ENCODE results near the gene CYP24A1. TPM values are rescaled to one million over a fixed set of nuclear protein-coding genes. Genes with fewer than 3 reads are reported as not detected.

Gene CYP24A1
- total RNA-seq (2016; rRNA removed; fragmentation: Illumina TruSeq; extraction: Trizol) (6.9 and 9.4 TPM in 2 replicates), polyA plus RNA-seq (2011; rRNA removed) (23.7 and 32.7 TPM in 2 replicates), polyA minus RNA-seq (2011; rRNA and poly(A)+ RNA removed; ENCODE audit: low replicate concordance) (40.3 TPM in 1 of 2 replicates, not detected in the other), Bru-seq, nascent RNA (percentile 67 among the genes with signal in this experiment), BruChase-seq, experiment 1, labeled RNA remaining after a 6-hour chase (percentile 67 among the genes with signal in this experiment), BruChase-seq, experiment 2, labeled RNA remaining after a 2-hour chase (percentile 64 among the genes with signal in this experiment)
- total RNA-seq (2016; cell fraction: cytosol; rRNA removed; fragmentation: Illumina TruSeq; extraction: Trizol; ENCODE audit: low read depth) = 67.3 and 73.1 TPM in 2 replicates
- 6.1 and 9.5 TPM in 2 replicates for total RNA-seq (2016; cell fraction: insoluble cytoplasmic fraction; rRNA removed; fragmentation: Illumina TruSeq; extraction: Trizol)
- 33.5 and 36.3 TPM in 2 replicates for total RNA-seq (2016; cell fraction: membrane; rRNA removed; fragmentation: Illumina TruSeq; extraction: Trizol)
- total RNA-seq (2016; cell fraction: nucleus; rRNA removed; fragmentation: Illumina TruSeq; extraction: Trizol) = 7.8 and 8.5 TPM in 2 replicates
- 15.3 and 17.1 TPM in 2 replicates for polyA plus RNA-seq (2011; cell fraction: cytosol; rRNA removed)
- polyA plus RNA-seq (2011; cell fraction: nucleus; rRNA removed) = 38.3 and 55.7 TPM in 2 replicates
- 1.8 and 6.1 TPM in 2 replicates for polyA plus RNA-seq (2012)
- polyA plus RNA-seq (2016; cell fraction: cytosol; fragmentation: Illumina TruSeq; extraction: Trizol; ENCODE audit: low read depth) = 0.28 and 0.52 TPM in 2 replicates
- 2.7 and 3.9 TPM in 2 replicates for polyA plus RNA-seq (2016; cell fraction: insoluble cytoplasmic fraction; fragmentation: Illumina TruSeq; extraction: Trizol; ENCODE audit: low read depth)
- polyA plus RNA-seq (2016; cell fraction: membrane; fragmentation: Illumina TruSeq; extraction: Trizol; ENCODE audit: low read depth) = 0.63 and 1.2 TPM in 2 replicates
- polyA plus RNA-seq (2016; cell fraction: nucleus; fragmentation: Illumina TruSeq; extraction: Trizol; ENCODE audit: insufficient read depth, low read depth) = 13.8 and 14.1 TPM in 2 replicates
- 45.4 and 51.8 TPM in 2 replicates for polyA minus RNA-seq (2011; cell fraction: cytosol; rRNA and poly(A)+ RNA removed)
- polyA minus RNA-seq (2011; cell fraction: nucleus; rRNA and poly(A)+ RNA removed) = 44.9 and 49.7 TPM in 2 replicates
- long read RNA-seq, experiment 1, partial matches to known transcripts = 1 of 4 reads
- long read RNA-seq, experiment 1, other reads (novel, unspliced or antisense) = 1 of 4 reads
- long read RNA-seq, experiment 2, partial matches to known transcripts = 1 of 8 reads
- long read RNA-seq, experiment 2, other reads (novel, unspliced or antisense) = 5 of 8 reads

- Histone ChIP-seq H3K79me2 (ENCODE audit: insufficient read depth, low read length) (no peaks in the 10 kb centered on the region), H2AFZ (ENCODE audit: low read length) (no peak within 1 kb of the TSS), H3K4me2 (ENCODE audit: low read depth, low read length) (peak within 1 kb of the TSS; percentile 81)
- peak; percentile 78 for TF ChIP-seq CCDC6 (CRISPR knock-in tag; IDR thresholded peaks at IDR 0.05)
- peak; percentile 38; the same call in 1 of the 2 replicates for TF ChIP-seq NAIF1 (CRISPR knock-in tag; IDR thresholded peaks at IDR 0.05; ENCODE audit: borderline replicate concordance)
- TF ChIP-seq KDM5B (CRISPR knock-in tag; IDR thresholded peaks at IDR 0.05; ENCODE audit: borderline replicate concordance) = peak; percentile 40; the same call in 1 of the 2 replicates
- 0 out of 2 replicates have a peak, but pooled peaks have one; percentile 28 for TF ChIP-seq NCOR1 (IDR thresholded peaks at IDR 0.05; ENCODE audit: borderline replicate concordance, low read length)
- TF ChIP-seq ZSCAN20 (CRISPR knock-in tag; IDR thresholded peaks at IDR 0.05; ENCODE audit: borderline replicate concordance) = peak; percentile 76; the same call in 1 of the 2 replicates
- 0 out of 2 replicates have a peak, but pooled peaks have one; percentile 45 for TF ChIP-seq ZNF607 (CRISPR knock-in tag; IDR thresholded peaks at IDR 0.05; ENCODE audit: borderline replicate concordance)
- TF ChIP-seq, protein P1, sequence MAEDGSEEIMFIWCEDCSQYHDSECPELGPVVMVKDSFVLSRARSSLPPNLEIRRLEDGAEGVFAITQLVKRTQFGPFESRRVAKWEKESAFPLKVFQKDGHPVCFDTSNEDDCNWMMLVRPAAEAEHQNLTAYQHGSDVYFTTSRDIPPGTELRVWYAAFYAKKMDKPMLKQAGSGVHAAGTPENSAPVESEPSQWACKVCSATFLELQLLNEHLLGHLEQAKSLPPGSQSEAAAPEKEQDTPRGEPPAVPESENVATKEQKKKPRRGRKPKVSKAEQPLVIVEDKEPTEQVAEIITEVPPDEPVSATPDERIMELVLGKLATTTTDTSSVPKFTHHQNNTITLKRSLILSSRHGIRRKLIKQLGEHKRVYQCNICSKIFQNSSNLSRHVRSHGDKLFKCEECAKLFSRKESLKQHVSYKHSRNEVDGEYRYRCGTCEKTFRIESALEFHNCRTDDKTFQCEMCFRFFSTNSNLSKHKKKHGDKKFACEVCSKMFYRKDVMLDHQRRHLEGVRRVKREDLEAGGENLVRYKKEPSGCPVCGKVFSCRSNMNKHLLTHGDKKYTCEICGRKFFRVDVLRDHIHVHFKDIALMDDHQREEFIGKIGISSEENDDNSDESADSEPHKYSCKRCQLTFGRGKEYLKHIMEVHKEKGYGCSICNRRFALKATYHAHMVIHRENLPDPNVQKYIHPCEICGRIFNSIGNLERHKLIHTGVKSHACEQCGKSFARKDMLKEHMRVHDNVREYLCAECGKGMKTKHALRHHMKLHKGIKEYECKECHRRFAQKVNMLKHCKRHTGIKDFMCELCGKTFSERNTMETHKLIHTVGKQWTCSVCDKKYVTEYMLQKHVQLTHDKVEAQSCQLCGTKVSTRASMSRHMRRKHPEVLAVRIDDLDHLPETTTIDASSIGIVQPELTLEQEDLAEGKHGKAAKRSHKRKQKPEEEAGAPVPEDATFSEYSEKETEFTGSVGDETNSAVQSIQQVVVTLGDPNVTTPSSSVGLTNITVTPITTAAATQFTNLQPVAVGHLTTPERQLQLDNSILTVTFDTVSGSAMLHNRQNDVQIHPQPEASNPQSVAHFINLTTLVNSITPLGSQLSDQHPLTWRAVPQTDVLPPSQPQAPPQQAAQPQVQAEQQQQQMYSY (CRISPR knock-in tag; IDR thresholded peaks at IDR 0.05) = peak; percentile 43; the same call in 1 of the 2 replicates
- 0 out of 2 replicates have a peak, but pooled peaks have one; percentile 4 for TF ChIP-seq ZBTB33 (CRISPR knock-in tag; IDR thresholded peaks at IDR 0.05)
- TF ChIP-seq ZNF451 (CRISPR knock-in tag; IDR thresholded peaks at IDR 0.05) = peak; percentile 71; the same call in 1 of the 2 replicates
- TF ChIP-seq MYC (CRISPR knock-in tag; IDR thresholded peaks at IDR 0.05; ENCODE audit: borderline replicate concordance) = 0 out of 2 replicates have a peak, but pooled peaks have one; percentile 14
- TF ChIP-seq CEBPG (CRISPR knock-in tag; IDR thresholded peaks at IDR 0.05) = peak; percentile 88
Measured at GRCh38 chr20:54173653-54174456, at the start of gene CYP24A1. TSS of gene CYP24A1 (minus strand) at chr20:54173986. CDS start at chr20:54173579, 407 bp downstream.

More at GRCh38 chr20:54173653-54174456, at the start of gene CYP24A1:
- Histone ChIP-seq H3K27me3 (ENCODE audit: control insufficient read depth in 1 of 2, insufficient read depth in 2 of 2, low read length in 2 of 2) (no peaks in the 10 kb centered on the region), H3K9ac (ENCODE audit: insufficient read depth, low read depth, low read length) (peak within 1 kb of the TSS; percentile 63), H3K4me1 (ENCODE audit: insufficient read depth, low read length) (peaks cover 82% of the 10 kb centered on the region), H4K20me1 (ENCODE audit: insufficient read depth, low read length) (no peaks in the 10 kb centered on the region), H3K27ac (ENCODE audit: extremely low read length, insufficient read depth, low read length) (peak within 1 kb of the TSS; percentile 1), H3K9me3 (ENCODE audit: low read length) (no peaks in the 10 kb centered on the region), H3K4me3 (replicated peaks in 1 of 3; ENCODE audit: insufficient read depth in 1 of 3, low read depth in 2 of 3, low read length in 3 of 3) (peak within 1 kb of the TSS; percentile 48 to 64 (median 54)), H3K36me3 (replicated peaks in 1 of 2; ENCODE audit: control insufficient read depth in 1 of 2, insufficient read depth in 2 of 2, low read length in 2 of 2) (no peaks in the 10 kb centered on the region)
- 56% methylated on average over 48 of the region's 61 CpGs for WGBS (ENCODE audit: low lambda C conversion rate)
- ChIA-PET CTCF (ENCODE audit: low intra/inter-chr PET ratio, low total read pairs) (no interaction called here), POLR2A (interaction anchor here (1.4 to 4.4 kb wide), 5 partner anchors 21 to 70 kb away, joined by 4 to 22 read pairs (median 14); no protein-coding TSS in a partner anchor)
- FAIRE-seq (no peak), DNase-seq (ENCODE audit: low spot score) (peak; percentile 80), ATAC-seq (peak; percentile 68)
- BruUV-seq (replicated peaks) = no TSS peak
- in situ Hi-C loops (cut with HindIII; ENCODE audit: extremely low pct_ligation_motif_present, low pct_unique_long_range_greater_than_20kb) (no loop called here), intact Hi-C loops (cut with micrococcal nuclease; ENCODE audit: unreplicated experiment) (no loop called here)
